HL-60 (cell line): ENCODE measurements around the gene PCDHGA1.
"Not testable (repeated sequence)": the region's sequence is repeated elsewhere in the genome, so short reads cannot be mapped to it uniquely, and the experiment has no call there.

Experiments used
- DNase-seq, 2 experiments: peaks; one replicate each; pipeline ENCODE4 v3.0.0-alpha.2; 2010 to 2020; ENCODE audit warnings: low read depth in 1 of 2, low spot score in 1 of 2
- H3K27ac ChIP-seq: fragments of 250-450 bp; sonication (Bioruptor Pico); replicated peaks from 2 replicates; pipeline ENCODE4 v1.5.1; 2020; ENCODE audit warnings: mild to moderate bottlenecking, moderate library complexity
- H3K27me3 ChIP-seq: fragments of 250-450 bp; sonication (Bioruptor Pico); 2 replicates; pipeline ENCODE4 v1.5.1; 2021; ENCODE audit warnings: mild to moderate bottlenecking, moderate library complexity; ENCODE audit not compliant: insufficient read depth, poor library complexity, severe bottlenecking
- H3K4me3 ChIP-seq: replicated peaks from 2 replicates; pipeline ENCODE4 v1.5.1; 2011; ENCODE audit warnings: mild to moderate bottlenecking, control low read depth, low read length; ENCODE audit not compliant: insufficient read depth
- GABPA ChIP-seq: IDR thresholded peaks from 2 replicates; pipeline ENCODE4 v1.6.1; 2012; ENCODE audit warnings: low read depth
- POLR2AphosphoS5 ChIP-seq: IDR thresholded peaks from 2 replicates; pipeline ENCODE4 v1.6.1; 2012; ENCODE audit warnings: low read depth
- SPI1 ChIP-seq: IDR thresholded peaks from 2 replicates; pipeline ENCODE4 v1.6.1; 2012; ENCODE audit warnings: low read depth, mild to moderate bottlenecking, borderline replicate concordance
- TF ChIP-seq, protein P1 (sequence below): IDR thresholded peaks from one replicate; pipeline ENCODE4 v1.5.1; 2011; ENCODE audit warnings: low read length, control low read depth, inconsistent platforms; ENCODE audit not compliant: insufficient read depth
- TF ChIP-seq, protein P2 (sequence below): IDR thresholded peaks from 2 replicates; pipeline ENCODE4 v1.6.1; 2012; ENCODE audit warnings: low read depth; ENCODE audit not compliant: insufficient replicate concordance

The PCDHGA1 gene

DNA sequence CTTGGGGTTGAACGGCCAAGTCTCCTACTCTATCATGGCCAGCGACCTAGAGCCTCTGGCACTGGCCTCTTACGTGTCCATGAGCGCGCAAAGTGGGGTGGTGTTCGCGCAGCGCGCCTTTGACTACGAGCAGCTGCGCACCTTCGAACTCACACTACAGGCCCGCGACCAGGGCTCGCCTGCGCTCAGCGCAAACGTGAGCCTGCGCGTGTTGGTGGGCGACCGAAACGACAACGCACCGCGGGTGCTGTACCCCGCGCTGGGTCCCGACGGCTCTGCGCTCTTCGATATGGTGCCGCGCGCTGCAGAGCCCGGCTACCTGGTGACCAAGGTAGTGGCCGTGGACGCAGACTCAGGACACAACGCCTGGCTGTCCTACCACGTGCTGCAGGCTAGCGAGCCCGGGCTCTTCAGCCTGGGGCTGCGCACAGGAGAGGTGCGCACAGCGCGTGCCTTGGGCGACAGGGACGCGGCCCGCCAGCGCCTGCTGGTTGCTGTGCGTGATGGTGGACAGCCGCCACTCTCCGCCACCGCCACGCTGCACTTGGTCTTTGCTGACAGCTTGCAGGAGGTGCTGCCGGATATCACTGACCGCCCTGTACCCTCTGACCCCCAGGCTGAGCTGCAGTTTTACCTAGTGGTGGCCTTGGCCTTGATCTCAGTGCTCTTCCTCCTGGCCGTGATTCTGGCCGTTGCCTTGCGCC is 69.4 kb downstream of the PCDHGA1 start:
- Histone ChIP-seq H3K27ac (no peak overlapping the region), H3K27me3 (no peaks in the 10 kb centered on the region), H3K4me3 (no peak overlapping the region)
- DNase-seq = no peak
- no peak for TF ChIP-seq GABPA
- no peak for TF ChIP-seq SPI1
- TF ChIP-seq, protein P1, sequence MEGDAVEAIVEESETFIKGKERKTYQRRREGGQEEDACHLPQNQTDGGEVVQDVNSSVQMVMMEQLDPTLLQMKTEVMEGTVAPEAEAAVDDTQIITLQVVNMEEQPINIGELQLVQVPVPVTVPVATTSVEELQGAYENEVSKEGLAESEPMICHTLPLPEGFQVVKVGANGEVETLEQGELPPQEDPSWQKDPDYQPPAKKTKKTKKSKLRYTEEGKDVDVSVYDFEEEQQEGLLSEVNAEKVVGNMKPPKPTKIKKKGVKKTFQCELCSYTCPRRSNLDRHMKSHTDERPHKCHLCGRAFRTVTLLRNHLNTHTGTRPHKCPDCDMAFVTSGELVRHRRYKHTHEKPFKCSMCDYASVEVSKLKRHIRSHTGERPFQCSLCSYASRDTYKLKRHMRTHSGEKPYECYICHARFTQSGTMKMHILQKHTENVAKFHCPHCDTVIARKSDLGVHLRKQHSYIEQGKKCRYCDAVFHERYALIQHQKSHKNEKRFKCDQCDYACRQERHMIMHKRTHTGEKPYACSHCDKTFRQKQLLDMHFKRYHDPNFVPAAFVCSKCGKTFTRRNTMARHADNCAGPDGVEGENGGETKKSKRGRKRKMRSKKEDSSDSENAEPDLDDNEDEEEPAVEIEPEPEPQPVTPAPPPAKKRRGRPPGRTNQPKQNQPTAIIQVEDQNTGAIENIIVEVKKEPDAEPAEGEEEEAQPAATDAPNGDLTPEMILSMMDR = no peak
- TF ChIP-seq, protein P2, sequence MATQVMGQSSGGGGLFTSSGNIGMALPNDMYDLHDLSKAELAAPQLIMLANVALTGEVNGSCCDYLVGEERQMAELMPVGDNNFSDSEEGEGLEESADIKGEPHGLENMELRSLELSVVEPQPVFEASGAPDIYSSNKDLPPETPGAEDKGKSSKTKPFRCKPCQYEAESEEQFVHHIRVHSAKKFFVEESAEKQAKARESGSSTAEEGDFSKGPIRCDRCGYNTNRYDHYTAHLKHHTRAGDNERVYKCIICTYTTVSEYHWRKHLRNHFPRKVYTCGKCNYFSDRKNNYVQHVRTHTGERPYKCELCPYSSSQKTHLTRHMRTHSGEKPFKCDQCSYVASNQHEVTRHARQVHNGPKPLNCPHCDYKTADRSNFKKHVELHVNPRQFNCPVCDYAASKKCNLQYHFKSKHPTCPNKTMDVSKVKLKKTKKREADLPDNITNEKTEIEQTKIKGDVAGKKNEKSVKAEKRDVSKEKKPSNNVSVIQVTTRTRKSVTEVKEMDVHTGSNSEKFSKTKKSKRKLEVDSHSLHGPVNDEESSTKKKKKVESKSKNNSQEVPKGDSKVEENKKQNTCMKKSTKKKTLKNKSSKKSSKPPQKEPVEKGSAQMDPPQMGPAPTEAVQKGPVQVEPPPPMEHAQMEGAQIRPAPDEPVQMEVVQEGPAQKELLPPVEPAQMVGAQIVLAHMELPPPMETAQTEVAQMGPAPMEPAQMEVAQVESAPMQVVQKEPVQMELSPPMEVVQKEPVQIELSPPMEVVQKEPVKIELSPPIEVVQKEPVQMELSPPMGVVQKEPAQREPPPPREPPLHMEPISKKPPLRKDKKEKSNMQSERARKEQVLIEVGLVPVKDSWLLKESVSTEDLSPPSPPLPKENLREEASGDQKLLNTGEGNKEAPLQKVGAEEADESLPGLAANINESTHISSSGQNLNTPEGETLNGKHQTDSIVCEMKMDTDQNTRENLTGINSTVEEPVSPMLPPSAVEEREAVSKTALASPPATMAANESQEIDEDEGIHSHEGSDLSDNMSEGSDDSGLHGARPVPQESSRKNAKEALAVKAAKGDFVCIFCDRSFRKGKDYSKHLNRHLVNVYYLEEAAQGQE = no peak
- no peak for TF ChIP-seq POLR2AphosphoS5

DNA sequence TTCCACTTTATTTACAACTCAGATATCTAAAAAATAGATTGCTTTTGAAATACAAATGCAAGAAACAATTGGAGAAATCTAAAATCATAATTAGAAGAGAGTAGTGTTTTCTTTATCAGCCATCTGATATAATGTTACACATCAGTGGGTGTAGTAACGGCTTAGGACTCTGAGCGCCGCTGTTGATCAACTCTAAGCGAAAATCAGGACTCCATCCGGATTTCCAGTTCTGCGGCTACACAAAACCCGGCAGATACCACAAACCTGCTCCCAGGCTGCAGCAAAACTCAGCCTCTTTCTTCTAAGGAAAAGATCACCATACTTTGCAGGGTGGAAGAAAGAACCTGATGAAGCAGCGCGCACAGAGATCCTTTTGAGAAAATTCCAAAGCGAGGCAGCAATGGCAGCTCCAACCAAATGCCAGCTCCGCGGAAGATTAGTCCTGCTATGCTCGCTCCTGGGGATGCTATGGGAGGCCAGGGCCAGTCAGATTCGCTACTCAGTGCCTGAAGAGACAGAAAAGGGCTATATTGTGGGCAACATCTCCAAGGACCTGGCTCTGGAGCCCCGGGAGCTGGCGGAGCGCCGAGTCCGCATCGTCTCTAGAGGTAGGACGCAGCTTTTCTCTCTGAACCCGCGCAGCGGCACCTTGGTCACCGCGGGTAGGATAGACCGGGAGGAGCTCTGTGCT is 72.4 kb downstream of the PCDHGA1 start, which contains the start of gene PCDHGA9:
Gene PCDHGA9 (plus strand): TSS at position 226 of the 691 bp plus-strand sequence. CDS start 175 bp downstream, at position 401.
- no peaks in the 10 kb centered on the region for H3K27me3 ChIP-seq
- no peak for TF ChIP-seq POLR2AphosphoS5
- TF ChIP-seq, protein P1 = peak; percentile 36
- no peak within 1 kb of the TSS for H3K27ac ChIP-seq
- H3K4me3 ChIP-seq = no peak within 1 kb of the TSS
- DNase-seq = no peak

DNA sequence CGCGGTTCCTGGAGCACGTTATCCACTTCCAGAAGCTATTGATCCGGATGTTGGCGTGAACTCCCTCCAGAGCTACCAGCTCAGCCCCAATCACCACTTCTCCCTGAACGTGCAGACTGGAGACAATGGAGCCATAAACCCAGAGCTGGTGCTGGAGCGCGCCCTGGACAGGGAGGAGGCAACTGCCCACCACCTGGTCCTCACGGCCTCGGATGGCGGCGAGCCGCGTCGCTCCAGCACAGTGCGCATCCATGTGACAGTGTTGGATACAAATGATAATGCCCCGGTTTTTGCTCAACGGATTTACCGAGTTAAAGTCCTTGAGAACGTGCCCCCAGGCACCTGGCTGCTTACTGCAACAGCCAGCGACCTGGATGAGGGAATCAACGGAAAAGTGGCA is 73.1 kb downstream of the PCDHGA1 start:
- no peaks in the 10 kb centered on the region for H3K27me3 ChIP-seq
- no peak for TF ChIP-seq POLR2AphosphoS5
- TF ChIP-seq GABPA = no peak
- TF ChIP-seq, protein P1 = no peak
- no peak for TF ChIP-seq SPI1
- TF ChIP-seq, protein P2 = no peak
- no peak for DNase-seq
- no peak overlapping the region for H3K4me3 ChIP-seq
- no peak overlapping the region for H3K27ac ChIP-seq

DNA sequence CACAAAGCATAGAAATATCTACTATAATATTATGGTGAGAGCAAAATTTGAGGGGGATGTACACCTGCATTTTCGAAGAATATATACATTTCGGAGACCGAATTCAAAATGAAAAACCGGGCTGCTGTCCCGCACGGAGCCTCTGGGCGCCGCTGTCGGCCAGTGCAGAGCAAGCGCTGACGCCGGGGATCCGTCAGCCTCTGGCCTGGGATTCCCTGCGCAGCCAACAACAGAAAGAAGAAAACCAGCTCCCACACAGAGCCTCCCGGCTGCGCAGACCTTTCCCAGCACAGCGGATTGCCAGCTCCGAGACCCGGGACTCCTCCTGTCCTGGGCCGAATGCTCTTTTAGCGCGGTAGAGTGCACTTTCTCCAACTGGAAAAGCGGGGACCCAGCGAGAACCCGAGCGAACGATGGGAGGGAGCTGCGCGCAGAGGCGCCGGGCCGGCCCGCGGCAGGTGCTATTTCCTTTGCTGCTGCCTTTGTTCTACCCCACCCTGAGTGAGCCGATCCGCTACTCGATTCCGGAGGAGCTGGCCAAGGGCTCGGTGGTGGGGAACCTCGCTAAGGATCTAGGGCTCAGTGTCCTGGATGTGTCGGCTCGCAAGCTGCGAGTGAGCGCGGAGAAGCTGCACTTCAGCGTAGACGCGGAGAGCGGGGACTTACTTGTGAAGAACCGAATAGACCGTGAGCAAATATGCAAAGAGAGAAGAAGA is 77.6 kb downstream of the PCDHGA1 start, which contains the start of gene PCDHGB6:
Gene PCDHGB6 (plus strand): TSS at position 232 of the 716 bp plus-strand sequence. CDS start 182 bp downstream, at position 414.
- not testable (repeated sequence) for H3K4me3 ChIP-seq, DNase-seq, H3K27ac ChIP-seq, H3K27me3 ChIP-seq
